Urinary bladder (tissue), 4 donors: ENCODE measurements around the gene NOG. TPM values are rescaled to one million over a fixed set of nuclear protein-coding genes. Genes with fewer than 3 reads are reported as not detected.

Source experiments
- DNase-seq: peaks from one replicate; pipeline ENCODE4 v3.0.0-alpha.2; 2015; ENCODE audit errors: extremely low spot score
- H3K27ac ChIP-seq: one replicate; pipeline ENCODE4 v1.5.1; 2013; ENCODE audit warnings: low read depth, mild to moderate bottlenecking, moderate library complexity
- H3K36me3 ChIP-seq: one replicate; pipeline ENCODE4 v1.6.1; 2013; ENCODE audit warnings: mild to moderate bottlenecking, moderate library complexity; ENCODE audit not compliant: insufficient read depth
- H3K4me1 ChIP-seq: one replicate; pipeline ENCODE4 v1.6.1; 2013; ENCODE audit warnings: mild to moderate bottlenecking, moderate library complexity; ENCODE audit not compliant: insufficient read depth
- H3K4me3 ChIP-seq: one replicate; pipeline ENCODE4 v1.5.1; 2013; ENCODE audit warnings: low read depth, low read length
- WGBS: extraction: QIAGEN DNeasy Blood & Tissue Kit; methylation state at CpG from one replicate; pipeline ENCODE4 v1.1.7; 2013; 5-methylcytosine and 5-hydroxymethylcytosine counted together
- polyA plus RNA-seq: library from polyadenylated mRNA; stranded (reverse); fragments of 200-250 nt; gene quantifications from one replicate; pipeline ENCODE4 v1.2.3, GENCODE V29; 2013
- total RNA-seq: library from RNA; depleted of rRNA; stranded (reverse); fragments of >200 nt; gene quantifications from one replicate; pipeline ENCODE4 v1.2.3, GENCODE V29; 2014
- donor health status: healthy with polysubstance abuse.
- donor health status: healthy.

NOG gene
- total and polyA plus RNA-seq, 2 donors, result 1.5 to 1.9 TPM

GRCh38 chr17:56602292-56603130, 9.0 kb downstream of the NOG start:
- no peak for DNase-seq
- Histone ChIP-seq H3K27ac (no peak overlapping the region), H3K4me1 (no peaks in the 10 kb centered on the region), H3K4me3 (no peak overlapping the region), H3K36me3 (no peaks in the 10 kb centered on the region)
- WGBS, result 77% methylated on average over 8 of the region's 8 CpGs

GRCh38 chr17:56603486-56604238, 10.2 kb downstream of the NOG start:
- DNase-seq, result no peak
- Histone ChIP-seq H3K36me3 (no peaks in the 10 kb centered on the region), H3K4me1 (no peaks in the 10 kb centered on the region), H3K27ac (no peak overlapping the region), H3K4me3 (no peak overlapping the region)
- 55% methylated on average over 7 of the region's 7 CpGs for WGBS

GRCh38 chr17:56604691-56605290, 11.3 kb downstream of the NOG start:
- Histone ChIP-seq H3K36me3 (no peaks in the 10 kb centered on the region), H3K4me3 (no peak overlapping the region), H3K4me1 (no peaks in the 10 kb centered on the region), H3K27ac (no peak overlapping the region)
- 90% methylated on average over 1 of the region's 1 CpG for WGBS
- no peak for DNase-seq

DNA sequence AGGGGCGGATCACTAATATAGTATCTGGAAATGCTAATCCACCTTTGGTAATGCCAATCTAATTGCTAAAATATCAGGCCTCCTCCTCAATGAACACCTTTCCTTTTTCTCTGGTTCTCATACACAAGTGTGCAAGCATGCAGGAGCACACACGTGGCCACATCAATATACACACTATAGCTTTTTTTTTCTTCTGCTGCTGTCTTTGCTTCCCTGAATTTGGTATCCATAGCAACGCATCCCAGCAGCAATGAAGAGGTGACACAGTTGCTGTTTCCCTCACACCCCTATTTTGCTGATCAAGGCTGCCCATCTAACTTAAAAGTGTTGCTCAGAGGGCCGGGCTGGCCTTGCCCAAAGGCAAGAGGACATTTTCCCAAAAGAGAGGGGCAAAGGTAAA, 15.4 kb downstream of the NOG start:
- Histone ChIP-seq H3K4me3 (no peak overlapping the region), H3K27ac (no peak overlapping the region), H3K36me3 (no peaks in the 10 kb centered on the region), H3K4me1 (no peaks in the 10 kb centered on the region)
- 91% methylated on average over 4 of the region's 4 CpGs for whole genome bisulfite sequencing
- no peak for DNase-seq

DNA sequence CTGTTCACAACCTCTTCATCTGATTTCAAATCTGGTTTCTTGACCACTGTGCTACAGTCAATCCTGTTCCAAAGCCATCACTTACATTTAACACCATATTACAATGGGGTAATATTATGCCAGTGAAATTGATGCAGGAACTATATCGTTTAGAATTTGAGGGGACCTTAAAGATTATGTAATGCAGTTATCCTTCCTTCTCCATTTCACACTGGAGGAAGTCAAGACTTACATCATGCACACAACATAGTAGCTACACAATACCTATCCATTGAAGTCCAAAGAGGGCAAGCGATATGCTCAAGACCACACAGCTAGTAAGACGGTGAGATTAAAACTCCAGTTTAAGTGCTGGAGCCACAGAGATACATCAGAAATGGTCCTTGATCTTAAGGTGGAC, 16.8 kb downstream of the NOG start:
- H3K27ac ChIP-seq, result no peak overlapping the region
- no peak for DNase-seq
- no peaks in the 10 kb centered on the region for H3K4me1 ChIP-seq
- H3K4me3 ChIP-seq, result no peak overlapping the region
- no peaks in the 10 kb centered on the region for H3K36me3 ChIP-seq
- WGBS, result 90% methylated on average over 3 of the region's 3 CpGs

GRCh38 chr17:56613131-56613530, 19.6 kb downstream of the NOG start:
- Histone ChIP-seq H3K4me3 (no peak overlapping the region), H3K36me3 (no peaks in the 10 kb centered on the region), H3K4me1 (no peaks in the 10 kb centered on the region), H3K27ac (no peak overlapping the region)
- DNase-seq, result no peak
- WGBS, result 63% methylated on average over 2 of the region's 2 CpGs

DNA sequence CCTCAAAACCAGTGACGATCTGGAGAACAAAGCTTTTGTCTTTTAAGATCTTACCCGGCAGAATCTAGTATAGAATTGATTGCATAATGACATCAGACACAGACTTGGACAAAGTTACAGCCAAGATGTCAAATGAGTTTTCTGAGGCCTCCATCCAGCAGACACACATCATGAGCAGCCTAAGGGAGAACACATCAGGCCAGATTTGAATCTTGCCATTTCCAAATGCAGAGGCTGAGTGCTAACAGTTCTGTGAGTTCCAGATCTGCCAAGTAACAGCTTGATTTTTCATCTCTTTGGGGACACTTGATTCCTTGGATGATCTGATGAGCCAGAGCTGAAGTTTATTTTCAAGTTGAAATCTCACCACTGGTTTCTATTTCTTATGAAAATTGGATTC, 21.0 kb downstream of the NOG start:
- no peak for DNase-seq
- Histone ChIP-seq H3K4me3 (no peak overlapping the region), H3K36me3 (no peaks in the 10 kb centered on the region), H3K4me1 (no peaks in the 10 kb centered on the region), H3K27ac (no peak overlapping the region)
- 89% methylated on average over 2 of the region's 2 CpGs for WGBS

DNA sequence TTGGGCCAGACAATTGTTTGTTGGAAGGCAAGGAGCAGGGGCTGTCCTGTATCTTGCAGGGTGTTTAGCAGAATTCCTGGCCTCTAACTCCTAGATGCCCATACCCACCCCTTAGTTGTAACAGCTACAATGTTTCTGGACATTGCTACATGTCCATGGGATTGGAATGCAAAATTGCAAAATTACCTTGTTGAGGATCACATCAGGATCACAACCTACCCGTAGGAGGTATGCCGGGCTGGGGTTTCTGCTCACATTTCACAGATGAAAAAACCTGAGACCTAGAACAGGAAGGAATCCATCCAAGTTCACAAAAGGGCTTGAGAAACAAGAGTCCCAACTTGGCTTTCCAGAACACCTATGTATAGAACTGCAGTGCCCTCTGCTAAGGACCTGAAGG, 22.7 kb downstream of the NOG start:
- WGBS, result 93% methylated on average over 2 of the region's 2 CpGs
- H3K4me3 ChIP-seq, result no peak overlapping the region
- no peaks in the 10 kb centered on the region for H3K36me3 ChIP-seq

DNA sequence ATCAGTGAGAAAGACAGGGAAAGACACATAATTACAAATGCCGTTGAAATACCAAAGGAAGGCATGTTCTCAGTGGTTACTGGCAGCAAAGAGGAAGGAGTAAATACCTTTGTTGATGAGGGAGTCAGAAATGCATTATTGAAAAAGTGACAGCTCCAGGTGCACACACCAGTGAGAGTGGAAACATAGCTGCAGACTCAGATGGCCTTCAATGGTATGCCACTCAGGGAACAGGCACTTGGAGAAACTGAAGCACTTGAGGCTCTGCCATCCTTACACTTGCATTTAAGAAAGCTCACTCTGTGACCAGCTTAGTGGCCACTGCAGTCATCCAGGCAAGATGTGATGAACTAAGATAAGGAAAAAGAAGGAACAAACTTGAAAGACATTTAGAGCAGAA, 29.9 kb downstream of the NOG start:
- Histone ChIP-seq H3K4me1 (no peaks in the 10 kb centered on the region), H3K27ac (no peak overlapping the region), H3K4me3 (no peak overlapping the region), H3K36me3 (no peaks in the 10 kb centered on the region)
- whole genome bisulfite sequencing, result 74% methylated on average over 1 of the region's 1 CpG
- DNase-seq, result no peak

More for the DNA sequence above, 22.7 kb downstream of the NOG start:
- no peak overlapping the region for H3K27ac ChIP-seq
- no peak for DNase-seq
- H3K4me1 ChIP-seq, result no peaks in the 10 kb centered on the region

- 69% methylated on average over 2 of the region's 2 CpGs for WGBS
- Histone ChIP-seq H3K36me3 (no peaks in the 10 kb centered on the region), H3K4me1 (no peaks in the 10 kb centered on the region), H3K27ac (no peak overlapping the region), H3K4me3 (no peak overlapping the region)
- no peak for DNase-seq
Observed at GRCh38 chr17:56624309-56624708, 30.8 kb downstream of the NOG start.

- Histone ChIP-seq H3K4me3 (no peak overlapping the region), H3K4me1 (no peaks in the 10 kb centered on the region)
- 87% methylated on average over 4 of the region's 4 CpGs for WGBS
Observed at GRCh38 chr17:56624912-56625311, 31.4 kb downstream of the NOG start.

DNA sequence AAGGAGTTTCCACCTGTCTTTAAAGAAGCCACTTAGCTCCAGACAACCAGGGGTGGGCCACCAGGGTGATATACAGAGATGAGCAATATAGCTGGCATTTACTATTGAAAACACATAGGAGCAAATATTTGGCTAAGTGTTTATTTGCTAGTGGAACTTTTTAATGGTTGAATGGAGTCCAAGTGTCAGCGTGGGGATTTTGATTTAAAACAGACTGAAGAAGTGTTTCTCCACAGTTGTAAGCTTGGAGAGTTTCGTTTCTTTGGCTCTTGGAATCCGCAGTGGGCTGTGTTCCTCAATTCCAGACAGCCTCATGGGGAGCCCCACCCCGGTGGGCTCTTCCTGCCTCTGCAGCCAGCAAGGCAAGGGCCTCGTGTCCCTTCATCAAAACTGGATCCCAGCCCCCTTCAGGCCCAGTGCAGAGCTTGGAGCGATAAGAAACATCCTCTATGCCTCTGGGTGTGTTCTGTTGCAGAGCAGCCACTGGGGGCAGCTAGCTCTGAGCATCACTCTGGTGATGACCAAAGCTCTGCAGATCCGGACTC, 36.1 kb downstream of the NOG start:
- 11% methylated on average over 7 of the region's 7 CpGs for WGBS
- no peaks in the 10 kb centered on the region for H3K36me3 ChIP-seq
- peak; percentile 59 for DNase-seq
- no peak overlapping the region for H3K4me3 ChIP-seq
- no peak overlapping the region for H3K27ac ChIP-seq
- H3K4me1 ChIP-seq, result no peaks in the 10 kb centered on the region

More at GRCh38 chr17:56624912-56625311, 31.4 kb downstream of the NOG start:
- H3K36me3 ChIP-seq, result no peaks in the 10 kb centered on the region
- no peak overlapping the region for H3K27ac ChIP-seq
- DNase-seq, result no peak

- 64% methylated on average over 4 of the region's 4 CpGs for WGBS
- H3K4me3 ChIP-seq, result no peak overlapping the region
- no peak overlapping the region for H3K27ac ChIP-seq
- no peak for DNase-seq
- no peaks in the 10 kb centered on the region for H3K36me3 ChIP-seq
- no peaks in the 10 kb centered on the region for H3K4me1 ChIP-seq
Observed at GRCh38 chr17:56630202-56630601, 36.7 kb downstream of the NOG start.
